ENCODE results near the gene NUMA1.

Gene NUMA1

GRCh38 chr11:71999362-71999761 lies 81.0 kb downstream of the NUMA1 start:
- no peak for DNase-seq (ENCODE audit: low read depth)
- no peak overlapping the region for H3K4me3 ChIP-seq (ENCODE audit: low read length)
- TF ChIP-seq CTCF (conservative IDR thresholded peaks at IDR 0.05; ENCODE audit: low read depth, low read length), result no peak

- DNase-seq (ENCODE audit: low read depth), result no peak
- H3K4me3 ChIP-seq (ENCODE audit: low read length), result no peak within 1 kb of the TSS
- TF ChIP-seq CTCF (conservative IDR thresholded peaks at IDR 0.05; ENCODE audit: low read depth, low read length), result no peak
Measured at GRCh38 chr11:71998649-71999310, 81.6 kb downstream of the NUMA1 start, which contains the start of gene IL18BP. Gene IL18BP (plus strand): TSS chr11:71998909. CDS start chr11:71999985, 1,076 bp downstream.

- no peak for DNase-seq (ENCODE audit: low read depth)
- no peak overlapping the region for H3K4me3 ChIP-seq (ENCODE audit: low read length)
- TF ChIP-seq CTCF (conservative IDR thresholded peaks at IDR 0.05; ENCODE audit: low read depth, low read length), result no peak
Measured at GRCh38 chr11:71998061-71998460, 82.3 kb downstream of the NUMA1 start.

- TF ChIP-seq CTCF (conservative IDR thresholded peaks at IDR 0.05; ENCODE audit: low read depth, low read length), result no peak
- H3K4me3 ChIP-seq (ENCODE audit: low read length), result no peak overlapping the region
- DNase-seq (ENCODE audit: low read depth), result no peak
Measured at GRCh38 chr11:71997594-71997993, 82.7 kb downstream of the NUMA1 start.

- H3K4me3 ChIP-seq (ENCODE audit: low read length), result no peak overlapping the region
- TF ChIP-seq CTCF (conservative IDR thresholded peaks at IDR 0.05; ENCODE audit: low read depth, low read length), result no peak
- no peak for DNase-seq (ENCODE audit: low read depth)
Measured at GRCh38 chr11:71996946-71997345, 83.4 kb downstream of the NUMA1 start.

- H3K4me3 ChIP-seq (ENCODE audit: low read length), result no peak overlapping the region
- DNase-seq (ENCODE audit: low read depth), result no peak
- no peak for TF ChIP-seq CTCF (conservative IDR thresholded peaks at IDR 0.05; ENCODE audit: low read depth, low read length)
Measured at GRCh38 chr11:71996517-71996916, 83.8 kb downstream of the NUMA1 start.

GRCh38 chr11:71995726-71996291 lies 84.5 kb downstream of the NUMA1 start:
- no peak for TF ChIP-seq CTCF (conservative IDR thresholded peaks at IDR 0.05; ENCODE audit: low read depth, low read length)
- no peak for DNase-seq (ENCODE audit: low read depth)
- no peak overlapping the region for H3K4me3 ChIP-seq (ENCODE audit: low read length)
